Measurements from ENCODE around the gene CLCN6. TPM values are rescaled to one million over a fixed set of nuclear protein-coding genes. Genes with fewer than 3 reads are reported as not detected.
A peak's percentile ranks its signal among the peaks of the same experiment; 100 is the strongest.

CLCN6 gene
- total RNA-seq, 3 donors from 2014 or later, result 14.6 to 21.1 (median 16.7) TPM

GRCh38 chr1:11806307-11806936 lies 431 bp downstream of the CLCN6 start:
- Histone ChIP-seq H3K27me3 (no peaks in the 10 kb centered on the region), H3K36me3 (no peaks in the 10 kb centered on the region), H3K9me3 (no peaks in the 10 kb centered on the region), H3K4me3 (peak overlapping the region; percentile 83 to 96 (median 84)), H3K4me1 (peaks cover 13% of the 10 kb centered on the region in 2 donors), H3K27ac (peak overlapping the region; percentile 98 to 100)
- DNase-seq (ENCODE audit: low spot score in 2 of 2), result peak in 1 of 2 donors; percentile 35
- TF ChIP-seq CTCF (IDR thresholded peaks at IDR 0.05) (no peak), POLR2AphosphoS5 (IDR thresholded peaks at IDR 0.05) (no peak)
- intact Hi-C loops (cut with DNase I; ENCODE audit: low total_unique reads), result no loop called here

- H3K36me3 ChIP-seq, result no peaks in the 10 kb centered on the region
- TF ChIP-seq POLR2AphosphoS5 (IDR thresholded peaks at IDR 0.05), result no peak
- TF ChIP-seq CTCF (IDR thresholded peaks at IDR 0.05), result no peak
- no peak for TF ChIP-seq POLR2A (IDR thresholded peaks at IDR 0.05)
- H3K9me3 ChIP-seq, result no peaks in the 10 kb centered on the region
- H3K27ac ChIP-seq, result peak overlapping the region; percentile 98 to 100
- peak overlapping the region; percentile 83 to 96 (median 84) for H3K4me3 ChIP-seq
- intact Hi-C loops (cut with DNase I; ENCODE audit: low total_unique reads), result no loop called here
- H3K4me1 ChIP-seq, result peaks cover 13% of the 10 kb centered on the region in 2 donors
- H3K27me3 ChIP-seq, result no peaks in the 10 kb centered on the region
- DNase-seq (ENCODE audit: low spot score in 2 of 2), result no peak
Observed at GRCh38 chr1:11807133-11807532, 1.1 kb downstream of the CLCN6 start.

- intact Hi-C loops (cut with DNase I; ENCODE audit: low total_unique reads), result no loop called here
- H3K4me3 ChIP-seq, result no peak overlapping the region
- TF ChIP-seq POLR2A (IDR thresholded peaks at IDR 0.05) (no peak), POLR2AphosphoS5 (IDR thresholded peaks at IDR 0.05) (no peak), CTCF (IDR thresholded peaks at IDR 0.05) (no peak)
- H3K9me3 ChIP-seq, result no peaks in the 10 kb centered on the region
- H3K4me1 ChIP-seq, result no peaks in the 10 kb centered on the region
- no peaks in the 10 kb centered on the region for H3K27me3 ChIP-seq
- no peak overlapping the region for H3K27ac ChIP-seq
- no peaks in the 10 kb centered on the region for H3K36me3 ChIP-seq
- DNase-seq (ENCODE audit: low spot score in 2 of 2), result no peak
Observed at GRCh38 chr1:11813021-11813420, 7.0 kb downstream of the CLCN6 start.

- no peak overlapping the region for H3K27ac ChIP-seq
- no peaks in the 10 kb centered on the region for H3K27me3 ChIP-seq
- intact Hi-C loops (cut with DNase I; ENCODE audit: low total_unique reads), result no loop called here
- H3K36me3 ChIP-seq, result no peaks in the 10 kb centered on the region
- no peak overlapping the region for H3K4me3 ChIP-seq
- H3K4me1 ChIP-seq, result no peaks in the 10 kb centered on the region
- TF ChIP-seq CTCF (IDR thresholded peaks at IDR 0.05) (no peak), POLR2AphosphoS5 (IDR thresholded peaks at IDR 0.05) (no peak), POLR2A (IDR thresholded peaks at IDR 0.05) (no peak)
- DNase-seq (ENCODE audit: low spot score in 2 of 2), result peak in 1 of 2 donors; percentile 31
- no peaks in the 10 kb centered on the region for H3K9me3 ChIP-seq
Observed at GRCh38 chr1:11817192-11817591, 11.2 kb downstream of the CLCN6 start.

- Histone ChIP-seq H3K27ac (no peak overlapping the region), H3K36me3 (no peaks in the 10 kb centered on the region), H3K4me1 (no peaks in the 10 kb centered on the region), H3K27me3 (no peaks in the 10 kb centered on the region), H3K9me3 (no peaks in the 10 kb centered on the region), H3K4me3 (no peak overlapping the region)
- TF ChIP-seq POLR2AphosphoS5 (IDR thresholded peaks at IDR 0.05) (no peak), CTCF (IDR thresholded peaks at IDR 0.05) (no peak), POLR2A (IDR thresholded peaks at IDR 0.05) (no peak)
- DNase-seq (ENCODE audit: low spot score in 2 of 2), result peak in 1 of 2 donors; percentile 31
- intact Hi-C loops (cut with DNase I; ENCODE audit: low total_unique reads), result no loop called here
Observed at GRCh38 chr1:11822091-11822490, 16.1 kb downstream of the CLCN6 start.
